H1 (cell line): Measurements from ENCODE around the gene CCDC12.

ENCODE experiments used
- EZH2 ChIP-seq: fragments of 200-600 bp; sonication (generic); IDR thresholded peaks from 2 replicates; pipeline ENCODE4 v1.7.1; 2012; ENCODE audit warnings: low read depth, mild to moderate bottlenecking, moderate library complexity, low read length, inconsistent platforms; ENCODE audit not compliant: severe bottlenecking
- KDM1A ChIP-seq: fragments of 200-600, 300-600 bp; sonication (generic); IDR thresholded peaks from 2 replicates; pipeline ENCODE4 v1.7.1; 2016; ENCODE audit warnings: mild to moderate bottlenecking, low read length, borderline replicate concordance
- POLR2A ChIP-seq, 2 experiments: IDR thresholded peaks; 1 replicate in 1 of 2; 2 replicates in 1 of 2; pipeline ENCODE4 v1.6.1; 2011; ENCODE audit warnings: low read depth in 2 of 2, low read length in 2 of 2, mild to moderate bottlenecking in 2 of 2; ENCODE audit errors: control extremely low read depth in 1 of 2
- POLR2AphosphoS5 ChIP-seq: IDR thresholded peaks from 2 replicates; pipeline ENCODE4 v1.6.1; 2011; ENCODE audit warnings: low read depth, low read length
- RFX5 ChIP-seq: IDR thresholded peaks from 2 replicates; pipeline ENCODE4 v1.6.1; 2011; ENCODE audit warnings: low read depth, low read length, improper control_type of control experiment, borderline replicate concordance
- SIX5 ChIP-seq: IDR thresholded peaks from 2 replicates; pipeline ENCODE4 v1.6.1; 2011; ENCODE audit warnings: mild to moderate bottlenecking, low read depth, low read length
- YY1 ChIP-seq: IDR thresholded peaks from 2 replicates; pipeline ENCODE4 v1.6.1; 2011; ENCODE audit warnings: low read depth, mild to moderate bottlenecking, low read length
- TF ChIP-seq, protein P1 (sequence below): IDR thresholded peaks from 2 replicates; pipeline ENCODE4 v1.6.1; 2011; ENCODE audit warnings: low read length, improper control_type of control experiment
- TF ChIP-seq, protein P2 (sequence below), 3 experiments: IDR thresholded peaks; 1 replicate in 2 of 3; 2 replicates in 1 of 3; pipeline versions ENCODE4 v1.5.1 to v1.6.1; 2011; ENCODE audit warnings: low read length in 3 of 3, mild to moderate bottlenecking in 3 of 3, inconsistent platforms in 2 of 3, low read depth in 1 of 3, moderate library complexity in 1 of 3; ENCODE audit not compliant: insufficient read depth in 1 of 3; ENCODE audit errors: control extremely low read depth in 1 of 3

DNA sequence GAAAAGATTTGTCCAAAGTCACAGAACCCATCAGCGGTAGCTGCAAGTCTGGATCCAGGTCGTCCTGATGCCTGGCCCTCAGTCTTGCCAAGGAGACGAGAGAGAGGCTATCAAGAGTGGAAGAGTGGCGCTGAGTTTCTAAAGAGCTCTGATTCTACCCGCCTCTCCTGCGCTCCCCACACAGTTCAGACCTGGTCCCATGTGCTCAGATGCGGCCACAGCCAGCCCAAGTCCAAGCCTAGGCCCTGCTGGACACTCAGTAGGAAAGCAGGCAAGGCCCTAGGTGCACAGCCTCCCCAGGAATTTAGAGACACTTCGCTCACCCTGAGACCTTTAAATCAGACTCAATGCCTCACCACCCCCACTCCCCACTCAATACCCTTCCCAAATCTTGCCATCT is 32.4 kb downstream of the CCDC12 start:
- TF ChIP-seq RFX5 (no peak), KDM1A (no peak), POLR2AphosphoS5 (no peak), POLR2A (IDR thresholded peaks at IDR 0.05; ENCODE audit: control extremely low read depth in 1 of 2, low read depth in 2 of 2, low read length in 2 of 2) (no peak), EZH2 (no peak), YY1 (no peak), SIX5 (no peak)
- TF ChIP-seq, protein P1, sequence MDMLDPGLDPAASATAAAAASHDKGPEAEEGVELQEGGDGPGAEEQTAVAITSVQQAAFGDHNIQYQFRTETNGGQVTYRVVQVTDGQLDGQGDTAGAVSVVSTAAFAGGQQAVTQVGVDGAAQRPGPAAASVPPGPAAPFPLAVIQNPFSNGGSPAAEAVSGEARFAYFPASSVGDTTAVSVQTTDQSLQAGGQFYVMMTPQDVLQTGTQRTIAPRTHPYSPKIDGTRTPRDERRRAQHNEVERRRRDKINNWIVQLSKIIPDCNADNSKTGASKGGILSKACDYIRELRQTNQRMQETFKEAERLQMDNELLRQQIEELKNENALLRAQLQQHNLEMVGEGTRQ = no peak
- TF ChIP-seq, protein P2, sequence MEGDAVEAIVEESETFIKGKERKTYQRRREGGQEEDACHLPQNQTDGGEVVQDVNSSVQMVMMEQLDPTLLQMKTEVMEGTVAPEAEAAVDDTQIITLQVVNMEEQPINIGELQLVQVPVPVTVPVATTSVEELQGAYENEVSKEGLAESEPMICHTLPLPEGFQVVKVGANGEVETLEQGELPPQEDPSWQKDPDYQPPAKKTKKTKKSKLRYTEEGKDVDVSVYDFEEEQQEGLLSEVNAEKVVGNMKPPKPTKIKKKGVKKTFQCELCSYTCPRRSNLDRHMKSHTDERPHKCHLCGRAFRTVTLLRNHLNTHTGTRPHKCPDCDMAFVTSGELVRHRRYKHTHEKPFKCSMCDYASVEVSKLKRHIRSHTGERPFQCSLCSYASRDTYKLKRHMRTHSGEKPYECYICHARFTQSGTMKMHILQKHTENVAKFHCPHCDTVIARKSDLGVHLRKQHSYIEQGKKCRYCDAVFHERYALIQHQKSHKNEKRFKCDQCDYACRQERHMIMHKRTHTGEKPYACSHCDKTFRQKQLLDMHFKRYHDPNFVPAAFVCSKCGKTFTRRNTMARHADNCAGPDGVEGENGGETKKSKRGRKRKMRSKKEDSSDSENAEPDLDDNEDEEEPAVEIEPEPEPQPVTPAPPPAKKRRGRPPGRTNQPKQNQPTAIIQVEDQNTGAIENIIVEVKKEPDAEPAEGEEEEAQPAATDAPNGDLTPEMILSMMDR (IDR thresholded peaks at IDR 0.05; ENCODE audit: control extremely low read depth in 1 of 3, insufficient read depth in 1 of 3, low read depth in 1 of 3, low read length in 3 of 3) = no peak
